Activated naive CD8-positive, alpha-beta T cell treated with anti-CD3 and anti-CD28 coated beads for 36 hours (primary cell): ENCODE measurements around the gene ORM1. TPM values are rescaled to one million over a fixed set of nuclear protein-coding genes. Genes with fewer than 3 reads are reported as not detected.

Source experiments
- DNase-seq: peaks from one replicate; pipeline ENCODE4 v3.0.0; 2021
- H3K27ac Mint-ChIP-seq: one replicate; pipeline ENCODE4 v1.8.0; 2022; ENCODE audit warnings: mild to moderate bottlenecking, moderate library complexity, mixed read lengths
- H3K27me3 Mint-ChIP-seq: one replicate; pipeline ENCODE4 v1.8.0; 2022; ENCODE audit warnings: mild to moderate bottlenecking, mixed read lengths
- H3K36me3 Mint-ChIP-seq: one replicate; pipeline ENCODE4 v1.8.0; 2021; ENCODE audit warnings: mild to moderate bottlenecking, mixed read lengths
- H3K4me1 Mint-ChIP-seq: one replicate; pipeline ENCODE4 v1.8.0; 2021; ENCODE audit warnings: mixed read lengths
- H3K4me3 Mint-ChIP-seq: one replicate; pipeline ENCODE4 v1.8.0; 2022; ENCODE audit warnings: mild to moderate bottlenecking, moderate library complexity, mixed read lengths
- H3K9me3 Mint-ChIP-seq: one replicate; pipeline ENCODE4 v1.8.0; 2022; ENCODE audit warnings: mixed read lengths
- total RNA-seq, 2 experiments: library from RNA; stranded (reverse); gene quantifications; one replicate each; pipeline ENCODE4 v1.2.3, GENCODE V29; 2021

The ORM1 gene
- total RNA-seq, 2 experiments from 2014 or later, result not detected

- Mint-ChIP-seq H3K27me3 (no peaks in the 10 kb centered on the region), H3K9me3 (peaks cover 15% of the 10 kb centered on the region), H3K4me3 (no peak overlapping the region), H3K36me3 (peaks cover 22% of the 10 kb centered on the region), H3K4me1 (no peaks in the 10 kb centered on the region), H3K27ac (no peak overlapping the region)
- DNase-seq, result no peak
Observed at GRCh38 chr9:114296338-114296737, 26.6 kb upstream of the ORM1 start.

DNA sequence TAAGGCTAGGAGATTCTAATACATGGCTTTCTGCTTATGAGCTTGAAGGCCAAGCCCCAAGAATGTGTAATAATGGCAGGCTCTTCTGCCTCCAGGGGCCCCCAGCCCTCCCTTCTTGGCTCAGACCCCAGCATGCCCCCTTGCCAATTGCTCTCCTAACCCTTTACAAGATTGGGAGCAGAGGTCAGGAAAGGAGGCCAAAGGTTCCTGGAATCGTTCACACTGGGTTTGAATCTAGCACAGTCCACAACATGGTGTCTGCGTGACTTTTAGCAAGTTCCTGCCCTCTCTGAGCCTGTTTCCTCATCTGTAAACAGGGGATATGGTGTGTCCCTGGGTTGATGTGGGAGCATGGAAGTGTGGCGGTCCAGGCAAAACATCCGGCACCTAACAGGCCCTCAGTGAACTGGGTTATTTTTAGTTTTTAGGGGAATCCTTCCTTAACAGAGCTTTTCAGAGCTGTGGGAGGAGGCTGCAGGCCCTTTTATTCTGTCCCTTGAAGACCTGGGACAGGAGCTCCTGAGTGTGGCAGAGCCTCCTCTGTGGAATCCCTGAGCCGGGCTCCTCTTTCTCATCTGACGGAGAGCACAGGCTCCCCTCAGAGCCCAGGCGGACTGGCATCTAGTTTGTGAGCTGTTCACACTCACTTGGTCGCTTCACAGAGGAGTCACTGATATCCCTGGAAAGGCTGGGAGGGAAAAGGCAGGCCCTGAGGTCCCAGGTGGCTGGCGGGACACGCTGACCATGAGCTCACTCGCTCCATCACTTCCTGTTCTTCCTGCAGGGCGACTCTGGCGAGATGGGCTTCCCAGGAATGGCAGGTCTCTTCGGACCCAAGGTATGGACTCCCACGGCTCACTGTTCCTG lies 23.4 kb upstream of the ORM1 start:
- Mint-ChIP-seq H3K36me3 (peaks cover 18% of the 10 kb centered on the region), H3K9me3 (peaks cover 14% of the 10 kb centered on the region), H3K4me3 (no peak overlapping the region), H3K27me3 (no peaks in the 10 kb centered on the region), H3K4me1 (no peaks in the 10 kb centered on the region), H3K27ac (no peak overlapping the region)
- DNase-seq, result no peak

GRCh38 chr9:114300153-114300845 lies 22.6 kb upstream of the ORM1 start:
- H3K4me3 Mint-ChIP-seq, result no peak overlapping the region
- H3K9me3 Mint-ChIP-seq, result peaks cover 6% of the 10 kb centered on the region
- no peak overlapping the region for H3K27ac Mint-ChIP-seq
- H3K36me3 Mint-ChIP-seq, result peaks cover 11% of the 10 kb centered on the region
- no peak for DNase-seq
- peaks cover 1% of the 10 kb centered on the region for H3K4me1 Mint-ChIP-seq
- no peaks in the 10 kb centered on the region for H3K27me3 Mint-ChIP-seq

DNA sequence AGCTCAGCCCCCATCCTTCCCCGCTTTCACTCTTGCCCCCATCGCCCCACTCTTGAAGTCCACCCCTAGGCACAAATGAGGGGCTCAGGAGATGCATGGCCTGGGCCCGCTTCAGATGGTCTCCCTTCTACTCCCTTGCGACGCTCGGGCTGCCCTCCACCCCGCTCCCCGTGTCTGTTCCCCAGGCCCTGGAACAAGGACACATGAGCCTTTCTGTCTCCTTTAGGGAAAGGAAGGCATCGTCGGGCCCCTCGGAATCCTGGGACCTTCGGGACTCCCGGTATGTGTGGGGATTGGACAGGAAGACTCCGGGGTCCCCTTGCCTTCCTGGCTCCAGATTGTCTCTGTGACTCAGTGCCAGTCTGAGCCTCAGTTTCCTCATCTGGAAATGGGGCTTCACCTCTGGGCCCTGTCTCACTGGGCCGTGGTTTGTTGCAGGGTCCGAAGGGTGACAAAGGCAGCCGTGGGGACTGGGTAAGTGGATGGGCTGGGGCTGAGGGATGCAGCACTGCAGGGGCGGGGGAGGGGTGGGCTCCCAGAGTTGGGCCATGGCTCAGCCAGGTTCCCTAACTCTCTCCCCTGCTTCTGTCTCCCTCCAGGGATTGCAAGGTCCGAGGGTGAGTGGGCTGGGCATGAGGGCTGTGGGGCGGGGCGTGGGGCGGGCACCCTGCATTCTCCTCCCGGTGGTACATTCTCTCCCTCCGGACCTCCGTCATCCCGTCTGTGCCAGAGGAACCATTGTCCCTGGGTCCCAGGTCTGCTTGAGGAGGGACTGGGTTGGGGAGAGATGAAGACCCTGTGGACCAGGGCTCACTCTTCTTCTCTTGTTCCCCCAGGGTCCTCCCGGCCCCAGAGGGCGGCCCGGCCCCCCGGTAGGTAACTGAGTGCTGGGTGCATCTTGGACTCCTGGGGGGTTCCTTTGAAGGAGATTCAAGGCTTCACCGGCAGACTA lies 21.8 kb upstream of the ORM1 start:
- Mint-ChIP-seq H3K9me3 (peaks cover under 1% of the 10 kb centered on the region), H3K4me1 (peaks cover 5% of the 10 kb centered on the region), H3K4me3 (no peak overlapping the region), H3K27ac (no peak overlapping the region), H3K36me3 (peaks cover 4% of the 10 kb centered on the region), H3K27me3 (no peaks in the 10 kb centered on the region)
- DNase-seq, result no peak

DNA sequence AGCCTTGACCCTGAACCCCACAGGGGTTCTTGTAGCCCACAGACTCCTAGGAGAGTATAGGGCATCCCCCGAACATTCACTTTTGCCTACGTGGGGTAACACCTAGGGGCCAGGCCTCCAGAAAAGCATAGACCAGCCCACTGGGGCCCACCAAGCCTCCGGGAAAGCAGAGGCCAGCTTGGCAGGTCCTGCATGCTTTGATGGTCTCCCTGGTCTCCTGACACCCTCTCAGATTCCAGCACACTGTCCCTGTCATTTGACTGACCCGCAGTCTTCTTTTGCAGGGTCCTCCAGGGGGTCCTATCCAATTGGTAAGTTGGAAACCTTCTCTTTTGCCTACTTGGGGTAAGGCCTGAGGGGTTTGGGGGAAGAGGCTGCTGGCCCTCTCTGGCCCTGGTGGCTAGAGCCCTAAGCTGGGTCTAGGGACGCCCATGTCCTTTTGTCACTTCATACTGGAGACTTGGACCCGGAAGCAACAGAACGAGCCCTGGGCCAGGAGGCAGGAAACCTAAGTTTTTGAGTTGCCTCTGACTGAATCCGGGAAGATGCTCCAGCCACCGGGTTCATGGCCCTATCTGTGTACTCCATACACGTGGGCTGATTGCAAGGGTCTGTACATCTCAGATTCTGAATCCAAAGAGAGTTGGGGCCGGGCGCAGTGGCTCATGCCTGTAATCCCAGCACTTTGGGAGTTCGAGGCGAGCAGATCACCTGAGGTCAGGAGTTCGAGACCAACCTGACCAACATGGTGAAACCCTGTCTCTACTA lies 20.9 kb upstream of the ORM1 start:
- no peak overlapping the region for H3K4me3 Mint-ChIP-seq
- H3K36me3 Mint-ChIP-seq, result no peaks in the 10 kb centered on the region
- DNase-seq, result no peak

DNA sequence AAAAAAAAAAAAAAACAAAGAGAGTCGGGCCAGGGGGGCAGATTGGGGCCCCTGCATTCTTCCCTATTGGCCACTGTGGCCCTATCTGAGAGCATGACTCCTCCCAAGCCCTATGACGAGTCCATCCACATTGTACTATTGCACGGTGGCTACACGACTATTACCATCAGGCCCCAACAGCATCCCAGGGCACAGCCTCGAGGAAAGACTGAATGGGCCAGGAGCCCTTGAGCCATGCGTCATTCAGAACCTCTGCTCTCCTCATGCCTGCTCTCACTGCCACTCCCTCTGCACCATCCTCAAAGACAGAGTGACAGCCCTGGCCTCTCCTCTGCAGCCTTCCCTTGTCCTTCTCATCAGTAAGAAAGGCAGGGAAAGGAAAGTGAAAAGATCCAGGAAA lies 20.2 kb upstream of the ORM1 start:
- no peaks in the 10 kb centered on the region for H3K9me3 Mint-ChIP-seq
- no peaks in the 10 kb centered on the region for H3K36me3 Mint-ChIP-seq
- no peak overlapping the region for H3K27ac Mint-ChIP-seq
- H3K4me1 Mint-ChIP-seq, result peaks cover 5% of the 10 kb centered on the region
- no peaks in the 10 kb centered on the region for H3K27me3 Mint-ChIP-seq
- no peak overlapping the region for H3K4me3 Mint-ChIP-seq
- DNase-seq, result no peak

More for the DNA sequence above, 20.9 kb upstream of the ORM1 start:
- Mint-ChIP-seq H3K9me3 (no peaks in the 10 kb centered on the region), H3K4me1 (peaks cover 5% of the 10 kb centered on the region), H3K27me3 (no peaks in the 10 kb centered on the region), H3K27ac (no peak overlapping the region)

DNA sequence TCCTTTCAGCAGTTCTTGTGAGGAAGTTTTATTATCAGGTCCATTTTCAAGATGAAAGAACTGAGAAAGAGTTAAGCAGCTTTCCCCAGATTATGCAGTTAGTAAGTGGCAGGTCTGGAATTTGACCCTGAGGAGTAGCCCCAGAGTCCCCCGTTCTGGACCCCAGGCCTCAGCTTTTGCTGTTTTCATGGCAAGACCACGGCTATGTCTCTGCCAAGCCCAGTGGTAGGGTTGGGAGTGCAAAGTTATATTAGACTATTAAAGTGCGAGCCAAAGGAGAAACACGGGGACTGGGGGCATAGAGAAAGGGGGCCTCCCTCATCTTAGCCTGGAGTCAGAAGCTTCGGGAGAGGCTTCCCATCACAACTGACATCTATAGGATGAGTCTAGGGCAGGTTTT lies 19.3 kb upstream of the ORM1 start:
- no peaks in the 10 kb centered on the region for H3K9me3 Mint-ChIP-seq
- no peak overlapping the region for H3K4me3 Mint-ChIP-seq
- H3K4me1 Mint-ChIP-seq, result peaks cover 5% of the 10 kb centered on the region
- no peak overlapping the region for H3K27ac Mint-ChIP-seq
- H3K27me3 Mint-ChIP-seq, result no peaks in the 10 kb centered on the region
- H3K36me3 Mint-ChIP-seq, result no peaks in the 10 kb centered on the region
- no peak for DNase-seq

DNA sequence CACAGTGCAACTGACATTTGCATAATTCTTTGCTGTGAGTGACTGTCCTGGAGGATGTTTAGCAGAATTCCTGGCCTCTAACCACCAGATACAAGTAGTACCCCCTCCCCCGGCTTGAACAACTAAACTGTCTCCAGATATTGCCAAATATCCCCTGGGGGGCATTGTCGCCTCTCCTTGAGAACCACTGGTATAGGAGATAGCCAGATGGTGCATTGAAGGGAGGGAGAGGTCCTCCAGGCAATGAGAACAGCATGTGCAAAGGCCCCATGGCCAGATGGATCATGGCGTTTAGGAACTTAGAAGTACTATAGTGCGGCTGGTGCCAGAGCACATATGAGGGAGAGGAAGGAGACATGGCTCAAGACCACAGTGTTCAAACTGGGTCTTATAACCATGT lies 18.9 kb upstream of the ORM1 start:
- H3K27ac Mint-ChIP-seq, result no peak overlapping the region
- no peak for DNase-seq
- H3K36me3 Mint-ChIP-seq, result no peaks in the 10 kb centered on the region
- H3K9me3 Mint-ChIP-seq, result no peaks in the 10 kb centered on the region
- no peak overlapping the region for H3K4me3 Mint-ChIP-seq
- no peaks in the 10 kb centered on the region for H3K27me3 Mint-ChIP-seq
- peaks cover 5% of the 10 kb centered on the region for H3K4me1 Mint-ChIP-seq

DNA sequence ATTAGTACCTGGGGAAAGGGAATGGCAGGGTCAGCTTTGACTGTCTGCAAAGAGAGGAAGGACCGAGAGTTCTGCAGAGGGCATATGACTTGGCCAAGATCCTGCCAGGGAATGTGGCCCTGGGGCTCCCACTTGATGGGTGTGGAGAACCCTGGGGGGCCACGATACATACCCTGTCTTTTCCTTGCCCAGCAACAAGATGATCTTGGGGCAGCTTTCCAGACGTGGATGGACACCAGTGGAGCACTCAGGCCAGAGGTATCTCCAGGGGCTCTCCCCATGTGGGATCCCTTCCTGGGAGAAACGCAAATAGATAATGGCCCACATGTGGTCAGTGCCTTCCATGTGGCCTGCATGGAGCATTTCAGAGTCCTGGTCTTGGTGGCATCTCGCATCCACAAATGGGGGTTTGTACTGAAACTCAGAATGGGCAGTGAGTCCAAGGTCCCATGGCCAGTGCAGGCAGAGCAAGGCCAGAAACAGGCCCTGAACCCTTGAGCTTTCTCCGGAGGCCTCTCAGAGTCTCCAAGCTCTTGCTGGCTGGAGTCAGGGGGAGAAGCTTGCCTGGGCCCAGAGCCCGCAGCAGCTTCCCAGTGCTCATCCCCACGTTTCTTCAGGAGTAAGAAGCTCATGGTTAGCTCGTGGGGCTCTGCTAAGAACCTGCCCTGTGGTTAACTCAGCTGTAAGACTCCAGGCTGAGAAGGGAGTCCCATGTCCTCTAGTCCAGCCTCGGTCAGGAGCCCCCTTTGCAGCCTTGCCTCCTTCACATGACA lies 18.3 kb upstream of the ORM1 start:
- no peak overlapping the region for H3K4me3 Mint-ChIP-seq
- no peak overlapping the region for H3K27ac Mint-ChIP-seq
- no peaks in the 10 kb centered on the region for H3K36me3 Mint-ChIP-seq
- no peaks in the 10 kb centered on the region for H3K9me3 Mint-ChIP-seq
- H3K27me3 Mint-ChIP-seq, result no peaks in the 10 kb centered on the region
- DNase-seq, result no peak
- H3K4me1 Mint-ChIP-seq, result peaks cover 5% of the 10 kb centered on the region

- H3K27me3 Mint-ChIP-seq, result no peaks in the 10 kb centered on the region
- H3K27ac Mint-ChIP-seq, result no peak overlapping the region
- H3K36me3 Mint-ChIP-seq, result no peaks in the 10 kb centered on the region
- no peaks in the 10 kb centered on the region for H3K9me3 Mint-ChIP-seq
- no peak overlapping the region for H3K4me3 Mint-ChIP-seq
- DNase-seq, result no peak
- peaks cover 5% of the 10 kb centered on the region for H3K4me1 Mint-ChIP-seq
Observed at GRCh38 chr9:114307899-114308267, 15.0 kb upstream of the ORM1 start.

- no peak overlapping the region for H3K27ac Mint-ChIP-seq
- no peaks in the 10 kb centered on the region for H3K9me3 Mint-ChIP-seq
- H3K4me3 Mint-ChIP-seq, result no peak overlapping the region
- H3K36me3 Mint-ChIP-seq, result no peaks in the 10 kb centered on the region
- peaks cover 5% of the 10 kb centered on the region for H3K4me1 Mint-ChIP-seq
- DNase-seq, result no peak
- H3K27me3 Mint-ChIP-seq, result no peaks in the 10 kb centered on the region
Observed at GRCh38 chr9:114308361-114308950, 14.4 kb upstream of the ORM1 start.

DNA sequence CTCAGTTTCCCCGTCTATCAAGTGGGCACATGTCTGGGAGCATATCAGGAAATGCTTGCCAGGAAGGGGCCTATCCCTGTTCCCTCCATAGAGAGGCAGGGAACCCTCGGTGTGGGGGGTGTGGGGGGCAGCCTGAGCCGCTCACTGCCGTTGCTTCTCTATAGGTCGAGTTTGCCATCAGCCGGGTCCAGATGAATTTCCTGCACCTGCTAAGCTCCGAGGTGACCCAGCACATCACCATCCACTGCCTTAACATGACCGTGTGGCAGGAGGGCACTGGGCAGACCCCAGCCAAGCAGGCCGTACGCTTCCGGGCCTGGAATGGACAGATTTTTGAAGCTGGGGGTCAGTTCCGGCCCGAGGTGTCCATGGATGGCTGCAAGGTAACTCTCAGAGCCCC lies 13.8 kb upstream of the ORM1 start:
- Mint-ChIP-seq H3K27me3 (no peaks in the 10 kb centered on the region), H3K4me1 (peaks cover 5% of the 10 kb centered on the region), H3K4me3 (no peak overlapping the region)

GRCh38 chr9:114310471-114311450 lies 12.1 kb upstream of the ORM1 start:
- H3K4me1 Mint-ChIP-seq, result peaks cover under 1% of the 10 kb centered on the region
- no peaks in the 10 kb centered on the region for H3K27me3 Mint-ChIP-seq
- no peaks in the 10 kb centered on the region for H3K36me3 Mint-ChIP-seq
- no peak overlapping the region for H3K27ac Mint-ChIP-seq
- H3K9me3 Mint-ChIP-seq, result no peaks in the 10 kb centered on the region
- H3K4me3 Mint-ChIP-seq, result no peak overlapping the region
- DNase-seq, result no peak

More for the DNA sequence above, 13.8 kb upstream of the ORM1 start:
- H3K27ac Mint-ChIP-seq, result no peak overlapping the region
- H3K36me3 Mint-ChIP-seq, result no peaks in the 10 kb centered on the region
- H3K9me3 Mint-ChIP-seq, result no peaks in the 10 kb centered on the region
- no peak for DNase-seq
